Amygdala (tissue), 56 donors: Measurements from ENCODE around the gene CEACAM5.
"Not testable (repeated sequence)": the region's sequence is repeated elsewhere in the genome, so short reads cannot be mapped to it uniquely, and the experiment has no call there.

ENCODE experiments used
- DNase-seq, 56 donors: peaks; one replicate each; lab custom pipeline; 2025; lab: John Stamatoyannopoulos, UW

CEACAM5 gene

GRCh38 chr19:41735071-41735600, 26.7 kb downstream of the CEACAM5 start:
- no peak for DNase-seq

GRCh38 chr19:41739361-41739760, 30.9 kb downstream of the CEACAM5 start:
- DNase-seq: no peak

- DNase-seq: no peak
Observed at GRCh38 chr19:41740415-41741243, 32.2 kb downstream of the CEACAM5 start.

- no peak for DNase-seq
Observed at GRCh38 chr19:41741244-41741554, 32.8 kb downstream of the CEACAM5 start.

- no peak for DNase-seq
Observed at GRCh38 chr19:41744850-41745249, 36.4 kb downstream of the CEACAM5 start.

DNA sequence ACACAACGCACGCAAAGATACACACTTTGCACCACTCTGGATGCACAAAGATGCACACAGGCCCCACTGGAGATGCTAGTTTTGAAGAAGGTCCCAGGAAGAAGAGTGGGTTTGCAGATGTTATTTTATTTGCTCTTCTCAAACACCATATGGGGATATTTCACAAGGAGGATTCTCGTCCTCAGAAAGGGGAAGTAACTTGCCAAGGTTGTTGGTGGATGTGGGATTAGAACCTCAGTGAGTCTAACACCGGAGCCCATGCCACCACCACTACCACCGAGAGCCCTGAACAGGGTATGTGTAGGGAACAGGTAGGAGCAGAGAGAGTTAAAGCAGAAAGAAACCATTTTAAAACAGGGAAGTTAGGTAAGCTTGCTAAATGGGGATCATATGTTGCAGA, 37.3 kb downstream of the CEACAM5 start:
- no peak for DNase-seq

DNA sequence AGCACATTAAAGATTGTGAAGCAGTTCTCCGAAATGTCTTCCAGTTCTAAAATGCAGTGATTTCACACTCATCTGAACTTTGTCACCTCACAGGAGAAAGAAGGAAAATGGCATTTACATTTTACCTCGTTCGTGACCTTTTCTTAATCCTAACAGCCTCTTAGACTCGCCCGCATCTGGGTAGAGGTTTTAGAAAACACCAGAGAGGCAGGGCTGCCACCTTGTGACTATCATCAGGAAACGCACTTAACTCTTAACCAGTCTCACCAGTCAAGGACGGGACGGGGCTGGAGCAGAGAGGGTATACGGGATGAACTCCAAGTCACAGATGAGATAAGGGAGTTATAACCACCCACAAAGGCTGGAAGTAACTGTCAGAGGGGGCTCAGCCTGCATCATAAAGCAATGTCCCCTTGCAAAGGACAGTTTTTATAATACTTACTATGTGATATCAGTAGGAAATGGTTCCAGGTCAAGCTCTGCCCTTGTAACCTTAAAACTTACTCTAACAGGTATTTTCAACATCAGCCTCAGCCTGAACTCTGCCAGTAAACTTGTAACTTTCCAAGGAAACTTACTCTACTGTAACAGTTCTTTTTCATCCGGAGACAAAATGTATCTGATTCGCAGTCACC, 38.3 kb downstream of the CEACAM5 start:
- peak in 5 of 56 donors; percentile 2 to 13 (median 4) for DNase-seq

- DNase-seq: no peak
Observed at GRCh38 chr19:41748012-41748411, 39.6 kb downstream of the CEACAM5 start.

GRCh38 chr19:41750248-41751134, 42.1 kb downstream of the CEACAM5 start:
- DNase-seq: not testable (repeated sequence)

DNA sequence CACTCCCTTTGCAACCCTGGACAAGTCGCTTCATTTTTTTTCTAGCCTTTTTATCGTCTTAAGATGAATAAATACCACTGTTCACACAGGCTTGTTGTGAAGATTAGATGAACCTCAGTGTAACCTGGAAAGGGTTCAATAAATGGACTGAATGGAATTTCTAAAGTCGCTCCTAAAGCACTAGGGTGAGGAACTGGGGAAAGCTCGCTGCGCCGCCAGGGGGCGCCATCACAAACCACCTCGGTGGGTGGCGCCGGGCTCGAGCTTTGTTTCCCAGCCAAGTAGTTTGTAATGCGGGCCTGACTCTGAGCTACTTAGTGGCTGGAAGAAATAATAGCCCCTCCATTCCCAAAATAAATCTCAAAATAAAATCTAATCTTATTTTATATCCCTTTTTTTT, 44.7 kb downstream of the CEACAM5 start:
- DNase-seq: peak in 6 of 56 donors; percentile 0 to 32 (median 4)

DNA sequence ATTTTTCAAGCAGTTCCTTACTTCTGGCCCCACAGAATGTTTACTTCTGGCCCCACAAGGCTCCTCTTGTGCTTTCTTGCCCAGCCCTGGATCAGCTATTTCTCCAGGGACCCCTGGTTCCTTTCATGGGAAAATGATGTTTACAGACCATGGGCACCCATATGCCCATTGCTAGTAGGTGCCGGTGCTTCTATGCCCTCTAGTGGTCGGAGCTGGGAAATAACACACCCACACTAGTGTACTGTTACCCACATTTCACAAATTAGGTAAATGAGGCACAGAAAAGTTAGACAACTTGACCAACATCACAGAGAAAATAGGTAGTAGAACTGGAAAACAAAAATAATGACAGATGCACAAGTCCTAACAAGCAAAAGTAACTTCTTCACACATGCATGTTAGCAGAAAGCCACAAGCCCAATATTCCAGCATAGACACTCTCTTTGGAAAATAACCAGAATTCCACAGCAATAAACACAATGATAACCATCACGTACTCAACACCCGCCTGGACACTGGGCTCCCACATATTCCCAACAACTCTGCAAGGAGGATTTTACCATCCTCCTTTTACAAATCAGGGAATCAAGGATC, 45.6 kb downstream of the CEACAM5 start:
- DNase-seq: peak in 10 of 56 donors; percentile 0 to 57 (median 8)

DNA sequence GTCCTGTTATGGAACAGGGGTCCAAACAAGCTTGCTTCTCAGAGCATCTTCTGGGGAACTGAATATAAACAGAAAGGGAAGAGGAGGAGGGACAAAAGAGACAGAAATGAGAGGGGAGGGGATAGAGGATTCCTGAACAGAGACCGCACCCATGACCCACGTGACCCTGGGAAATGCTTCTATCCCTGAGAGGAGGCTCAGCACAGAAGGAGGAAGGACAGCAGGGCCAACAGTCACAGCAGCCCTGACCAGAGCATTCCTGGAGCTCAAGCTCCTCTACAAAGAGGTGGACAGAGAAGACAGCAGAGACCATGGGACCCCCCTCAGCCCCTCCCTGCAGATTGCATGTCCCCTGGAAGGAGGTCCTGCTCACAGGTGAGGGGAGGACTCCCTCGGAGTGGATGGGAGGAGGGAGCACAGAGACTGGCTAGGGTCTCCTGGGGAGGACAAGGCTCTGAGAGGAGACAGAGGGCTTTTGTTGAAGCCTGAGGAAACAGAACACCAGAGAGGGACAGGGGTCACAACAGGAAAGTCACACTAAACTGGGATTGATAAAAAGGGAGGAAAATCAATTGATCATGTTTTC, 47.0 kb downstream of the CEACAM5 start, which contains the start of gene CEACAM6:
Gene CEACAM6 (plus strand): TSS at position 203 of the 586 bp plus-strand sequence. CDS start 109 bp downstream, at position 312.
- no peak for DNase-seq

- no peak for DNase-seq
Observed at GRCh38 chr19:41758846-41759245, 50.4 kb downstream of the CEACAM5 start.

- no peak for DNase-seq
Observed at GRCh38 chr19:41767115-41767514, 58.7 kb downstream of the CEACAM5 start.

DNA sequence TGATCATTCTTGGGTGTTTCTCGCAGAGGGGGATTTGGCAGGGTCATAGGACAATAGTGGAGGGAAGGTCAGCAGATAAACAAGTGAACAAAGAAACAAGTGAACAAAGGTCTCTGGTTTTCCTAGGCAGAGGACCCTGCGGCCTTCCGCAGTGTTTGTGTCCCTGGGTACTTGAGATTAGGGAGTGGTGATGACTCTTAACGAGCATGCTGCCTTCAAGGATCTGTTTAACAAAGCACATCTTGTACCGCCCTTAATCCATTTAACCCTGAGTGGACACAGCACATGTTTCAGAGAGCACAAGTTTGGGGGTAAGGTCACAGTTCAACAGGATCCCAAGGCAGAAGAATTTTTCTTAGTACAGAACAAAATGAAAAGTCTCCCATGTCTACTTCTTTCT, 59.7 kb downstream of the CEACAM5 start:
- not testable (repeated sequence) for DNase-seq

GRCh38 chr19:41769608-41770007, 61.2 kb downstream of the CEACAM5 start:
- DNase-seq: no peak

DNA sequence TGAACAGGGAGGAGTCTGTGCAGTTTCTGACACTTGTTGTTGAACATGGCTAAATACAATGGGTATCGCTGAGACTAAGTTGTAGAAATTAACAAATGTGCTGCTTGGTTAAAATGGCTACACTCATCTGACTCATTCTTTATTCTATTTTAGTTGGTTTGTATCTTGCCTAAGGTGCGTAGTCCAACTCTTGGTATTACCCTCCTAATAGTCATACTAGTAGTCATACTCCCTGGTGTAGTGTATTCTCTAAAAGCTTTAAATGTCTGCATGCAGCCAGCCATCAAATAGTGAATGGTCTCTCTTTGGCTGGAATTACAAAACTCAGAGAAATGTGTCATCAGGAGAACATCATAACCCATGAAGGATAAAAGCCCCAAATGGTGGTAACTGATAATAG, 63.0 kb downstream of the CEACAM5 start:
- no peak for DNase-seq

DNA sequence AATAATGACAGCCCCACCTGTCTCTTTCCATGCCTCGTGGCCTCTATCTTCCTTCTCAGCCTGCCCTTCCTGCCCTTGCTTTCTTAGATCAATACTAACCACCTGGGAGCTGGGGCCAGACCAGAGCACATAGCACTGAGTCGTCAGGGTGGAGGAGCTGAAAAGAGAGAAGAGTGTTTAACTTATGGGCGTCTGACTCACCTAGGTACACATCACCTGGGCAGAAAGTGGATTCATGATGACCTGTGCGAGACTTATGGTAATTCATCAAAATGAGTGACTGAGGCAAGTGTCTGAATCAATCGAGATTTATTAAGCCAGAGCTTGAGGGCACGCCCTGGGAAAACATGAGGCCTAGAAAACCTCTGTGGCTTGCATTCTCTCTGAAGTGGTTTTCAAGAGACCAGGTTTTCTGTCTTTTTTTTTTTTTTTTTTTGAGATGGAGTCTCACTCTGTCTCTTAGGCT, 66.1 kb downstream of the CEACAM5 start:
- no peak for DNase-seq

DNA sequence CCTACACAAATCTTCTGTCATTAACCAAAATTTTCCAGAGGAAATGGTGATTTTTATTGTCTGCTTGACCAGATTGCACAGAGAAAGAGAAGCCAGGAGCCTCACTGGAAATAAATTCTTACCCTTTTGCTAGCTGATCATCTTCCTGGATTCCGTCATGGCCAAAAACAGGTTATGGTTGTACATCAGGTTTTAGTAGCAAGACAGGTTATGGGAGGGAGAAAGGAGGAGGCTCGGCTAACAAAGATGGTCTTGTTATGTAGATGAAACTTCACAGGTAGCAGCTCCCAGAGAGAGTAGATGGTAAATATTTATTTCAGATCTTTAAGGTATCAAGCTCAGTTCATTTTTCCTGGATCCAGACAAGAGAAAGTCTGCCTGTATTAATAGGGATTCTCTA, 68.3 kb downstream of the CEACAM5 start:
- no peak for DNase-seq
